Measurements from ENCODE around the gene RAI1.

Gene RAI1

DNA sequence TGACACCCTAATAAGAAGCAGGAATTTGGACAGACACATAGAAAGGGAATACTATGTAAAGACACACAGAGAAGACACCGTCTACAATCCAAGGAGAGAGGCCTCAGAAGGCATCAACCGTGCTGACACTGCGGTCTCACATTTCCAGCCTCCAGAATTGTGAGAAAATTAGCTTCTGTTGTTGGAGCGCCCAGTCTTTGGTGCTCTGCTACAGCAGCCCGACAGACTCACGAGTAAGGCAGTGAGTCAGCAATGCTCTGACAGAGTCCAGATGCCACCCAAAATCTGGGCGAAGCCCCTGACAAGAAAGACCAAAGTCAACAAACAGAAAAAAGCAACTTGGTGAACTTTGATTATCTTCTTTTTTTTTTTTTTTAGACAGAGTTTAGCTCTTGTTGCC, 32.5 kb upstream of the RAI1 start:
- Histone ChIP-seq H3K4me3 (ENCODE audit: low read length in 2 of 2) (no peak overlapping the region), H2AFZ (ENCODE audit: low read length) (no peak overlapping the region), H3K23ac (ENCODE audit: low read depth, low read length, poor library complexity) (no peak overlapping the region), H2BK15ac (ENCODE audit: low read length) (no peak overlapping the region), H3K14ac (ENCODE audit: low read length) (no peak overlapping the region), H3K9me3 (replicated peaks in 1 of 2; ENCODE audit: control insufficient read depth in 2 of 2, insufficient read depth in 1 of 2, low read depth in 1 of 2, low read length in 2 of 2) (peaks cover 4 to 14% of the 10 kb centered on the region in 2 donors), H4K91ac (ENCODE audit: low read depth, low read length, poor library complexity) (no peak overlapping the region), H3K4me2 (ENCODE audit: insufficient read depth, low read length, poor library complexity, severe bottlenecking) (no peak overlapping the region), H3K79me1 (ENCODE audit: low read depth, low read length) (peaks cover 2% of the 10 kb centered on the region), H3K27ac (replicated peaks; ENCODE audit: low read length) (no peak overlapping the region), H3K27me3 (ENCODE audit: control insufficient read depth in 3 of 3, insufficient read depth in 3 of 3, low read depth in 1 of 3, low read length in 3 of 3) (peaks cover 0 to 7% (median 1%) of the 10 kb centered on the region in 3 experiments), H2BK12ac (ENCODE audit: low read length) (no peak overlapping the region), H3K4ac (ENCODE audit: low read length) (no peak overlapping the region), H2BK5ac (ENCODE audit: low read length) (no peak overlapping the region), H3K4me1 (ENCODE audit: control insufficient read depth in 2 of 2, insufficient read depth in 1 of 2, low read depth in 1 of 2, low read length in 2 of 2) (no peaks in the 10 kb centered on the region), H3K36me3 (replicated peaks in 1 of 2; ENCODE audit: control insufficient read depth in 2 of 2, insufficient read depth in 2 of 2, low read length in 2 of 2) (no peaks in the 10 kb centered on the region), H4K8ac (ENCODE audit: low read depth, low read length) (no peak overlapping the region), H2BK120ac (ENCODE audit: low read depth, low read length) (no peak overlapping the region), H3K9ac (ENCODE audit: low read depth, low read length, poor library complexity) (no peak overlapping the region), H2AK5ac (ENCODE audit: low read depth, low read length) (no peak overlapping the region), H3K18ac (ENCODE audit: low read length) (no peak overlapping the region)
- no peak for DNase-seq (ENCODE audit: low spot score)
- no CpG with 5 or more reads among the region's 7 CpGs for WGBS, 2 donors (ENCODE audit: extremely low coverage in 2 of 2, insufficient read length in 2 of 2, insufficient replicate concordance in 1 of 2)

- Histone ChIP-seq H3K23ac (ENCODE audit: low read depth, low read length, poor library complexity) (no peak overlapping the region), H2BK120ac (ENCODE audit: low read depth, low read length) (no peak overlapping the region), H3K4ac (ENCODE audit: low read length) (no peak overlapping the region), H3K9me3 (replicated peaks in 1 of 2; ENCODE audit: control insufficient read depth in 2 of 2, insufficient read depth in 1 of 2, low read depth in 1 of 2, low read length in 2 of 2) (peaks cover 2 to 6% of the 10 kb centered on the region in 2 donors), H4K8ac (ENCODE audit: low read depth, low read length) (no peak overlapping the region), H3K4me2 (ENCODE audit: insufficient read depth, low read length, poor library complexity, severe bottlenecking) (no peak overlapping the region), H3K27ac (replicated peaks; ENCODE audit: low read length) (no peak overlapping the region), H2BK12ac (ENCODE audit: low read length) (no peak overlapping the region), H2BK15ac (ENCODE audit: low read length) (no peak overlapping the region), H4K91ac (ENCODE audit: low read depth, low read length, poor library complexity) (no peak overlapping the region), H2AK5ac (ENCODE audit: low read depth, low read length) (no peak overlapping the region), H3K27me3 (ENCODE audit: control insufficient read depth in 3 of 3, insufficient read depth in 3 of 3, low read depth in 1 of 3, low read length in 3 of 3) (peaks cover 0 to 7% (median 0%) of the 10 kb centered on the region in 3 experiments), H3K4me1 (ENCODE audit: control insufficient read depth in 2 of 2, insufficient read depth in 1 of 2, low read depth in 1 of 2, low read length in 2 of 2) (no peaks in the 10 kb centered on the region), H3K4me3 (ENCODE audit: low read length in 2 of 2) (no peak overlapping the region), H3K14ac (ENCODE audit: low read length) (no peak overlapping the region), H3K36me3 (replicated peaks in 1 of 2; ENCODE audit: control insufficient read depth in 2 of 2, insufficient read depth in 2 of 2, low read length in 2 of 2) (no peaks in the 10 kb centered on the region), H2BK5ac (ENCODE audit: low read length) (no peak overlapping the region), H3K18ac (ENCODE audit: low read length) (no peak overlapping the region), H3K9ac (ENCODE audit: low read depth, low read length, poor library complexity) (no peak overlapping the region), H2AFZ (ENCODE audit: low read length) (no peak overlapping the region), H3K79me1 (ENCODE audit: low read depth, low read length) (peaks cover 2% of the 10 kb centered on the region)
- no peak for DNase-seq (ENCODE audit: low spot score)
- no CpG with 5 or more reads among the region's 1 CpG for WGBS, 2 donors (ENCODE audit: extremely low coverage in 2 of 2, insufficient read length in 2 of 2, insufficient replicate concordance in 1 of 2)
These were observed 30.3 kb upstream of the RAI1 start for GRCh38 chr17:17650959-17651358.

DNA sequence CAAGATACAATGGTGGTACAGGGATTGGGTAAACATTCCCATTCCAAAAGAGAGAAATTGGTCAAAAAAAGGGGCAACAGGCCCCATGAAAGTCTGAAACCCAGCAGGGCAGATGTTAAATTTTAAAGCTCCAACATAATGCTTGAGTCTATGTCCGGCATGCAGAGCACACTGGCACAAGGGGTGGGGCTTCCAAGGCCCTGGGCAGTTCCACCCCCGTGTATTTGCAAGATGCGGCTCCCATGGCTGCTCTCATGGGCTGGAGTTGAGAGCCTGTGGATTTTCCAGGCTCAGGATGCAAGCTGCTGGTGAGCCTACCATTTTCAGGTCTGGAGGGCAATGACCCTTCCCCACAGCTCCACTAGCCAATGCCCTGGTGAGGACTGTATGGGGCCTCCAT, 27.9 kb upstream of the RAI1 start:
- H3K4me2 ChIP-seq (ENCODE audit: insufficient read depth, low read length, poor library complexity, severe bottlenecking): no peak overlapping the region
- no CpG with 5 or more reads among the region's 3 CpGs for WGBS, 2 donors (ENCODE audit: extremely low coverage in 2 of 2, insufficient read length in 2 of 2, insufficient replicate concordance in 1 of 2)
- peaks cover 5 to 13% of the 10 kb centered on the region in 2 donors for H3K9me3 ChIP-seq (replicated peaks in 1 of 2; ENCODE audit: control insufficient read depth in 2 of 2, insufficient read depth in 1 of 2, low read depth in 1 of 2, low read length in 2 of 2)
- no peak overlapping the region for H2BK15ac ChIP-seq (ENCODE audit: low read length)
- no peaks in the 10 kb centered on the region for H3K4me1 ChIP-seq (ENCODE audit: control insufficient read depth in 2 of 2, insufficient read depth in 1 of 2, low read depth in 1 of 2, low read length in 2 of 2)
- H2BK120ac ChIP-seq (ENCODE audit: low read depth, low read length): no peak overlapping the region
- H3K9ac ChIP-seq (ENCODE audit: low read depth, low read length, poor library complexity): no peak overlapping the region
- DNase-seq (ENCODE audit: low spot score): no peak
- H3K27me3 ChIP-seq (ENCODE audit: control insufficient read depth in 3 of 3, insufficient read depth in 3 of 3, low read depth in 1 of 3, low read length in 3 of 3): peaks cover 0 to 5% (median 0%) of the 10 kb centered on the region in 3 experiments
- no peak overlapping the region for H3K18ac ChIP-seq (ENCODE audit: low read length)
- no peak overlapping the region for H4K91ac ChIP-seq (ENCODE audit: low read depth, low read length, poor library complexity)
- H3K4ac ChIP-seq (ENCODE audit: low read length): no peak overlapping the region
- H2AFZ ChIP-seq (ENCODE audit: low read length): no peak overlapping the region
- no peak overlapping the region for H2BK5ac ChIP-seq (ENCODE audit: low read length)
- no peak overlapping the region for H3K14ac ChIP-seq (ENCODE audit: low read length)
- no peaks in the 10 kb centered on the region for H3K36me3 ChIP-seq (replicated peaks in 1 of 2; ENCODE audit: control insufficient read depth in 2 of 2, insufficient read depth in 2 of 2, low read length in 2 of 2)
- H3K79me1 ChIP-seq (ENCODE audit: low read depth, low read length): peaks cover 2% of the 10 kb centered on the region
- H2AK5ac ChIP-seq (ENCODE audit: low read depth, low read length): no peak overlapping the region
- H2BK12ac ChIP-seq (ENCODE audit: low read length): no peak overlapping the region
- H4K8ac ChIP-seq (ENCODE audit: low read depth, low read length): no peak overlapping the region
- H3K27ac ChIP-seq (replicated peaks; ENCODE audit: low read length): no peak overlapping the region
- H3K4me3 ChIP-seq (ENCODE audit: low read length in 2 of 2): no peak overlapping the region
- no peak overlapping the region for H3K23ac ChIP-seq (ENCODE audit: low read depth, low read length, poor library complexity)

DNA sequence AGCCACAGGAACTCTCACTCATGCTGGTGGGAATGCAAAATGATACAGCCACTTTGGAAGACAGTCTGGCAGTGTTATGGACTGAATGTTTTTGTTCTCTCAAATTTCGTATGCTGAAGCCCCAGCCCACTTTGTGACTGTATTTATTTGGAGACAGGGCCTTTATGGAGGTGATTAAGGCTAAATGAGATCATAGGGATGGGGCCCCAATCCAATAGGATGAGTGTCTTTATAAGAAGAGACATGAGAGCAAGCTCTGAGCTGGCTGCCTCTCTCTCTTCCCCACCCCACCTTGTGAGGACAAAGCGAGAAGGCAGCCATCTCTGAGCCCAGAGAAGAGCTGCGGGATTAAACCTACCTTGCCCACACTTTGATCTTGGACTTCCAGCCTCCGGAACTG, 21.9 kb upstream of the RAI1 start:
- H3K27me3 ChIP-seq (ENCODE audit: control insufficient read depth in 3 of 3, insufficient read depth in 3 of 3, low read depth in 1 of 3, low read length in 3 of 3): no peaks in the 10 kb centered on the region
- no peak overlapping the region for H3K23ac ChIP-seq (ENCODE audit: low read depth, low read length, poor library complexity)
- WGBS, 2 donors (ENCODE audit: extremely low coverage in 2 of 2, insufficient read length in 2 of 2, insufficient replicate concordance in 1 of 2): no CpG with 5 or more reads among the region's 4 CpGs
- no peak overlapping the region for H2AK5ac ChIP-seq (ENCODE audit: low read depth, low read length)
- H3K14ac ChIP-seq (ENCODE audit: low read length): no peak overlapping the region
- H3K27ac ChIP-seq (replicated peaks; ENCODE audit: low read length): no peak overlapping the region
- no peaks in the 10 kb centered on the region for H3K79me1 ChIP-seq (ENCODE audit: low read depth, low read length)
- no peak overlapping the region for H2BK12ac ChIP-seq (ENCODE audit: low read length)
- no peak overlapping the region for H2BK15ac ChIP-seq (ENCODE audit: low read length)
- H2AFZ ChIP-seq (ENCODE audit: low read length): no peak overlapping the region
- H4K91ac ChIP-seq (ENCODE audit: low read depth, low read length, poor library complexity): no peak overlapping the region
- no peak overlapping the region for H3K4me3 ChIP-seq (ENCODE audit: low read length in 2 of 2)
- no peak overlapping the region for H4K8ac ChIP-seq (ENCODE audit: low read depth, low read length)
- H3K4ac ChIP-seq (ENCODE audit: low read length): no peak overlapping the region
- no peak for DNase-seq (ENCODE audit: low spot score)
- H3K9me3 ChIP-seq (replicated peaks in 1 of 2; ENCODE audit: control insufficient read depth in 2 of 2, insufficient read depth in 1 of 2, low read depth in 1 of 2, low read length in 2 of 2): peaks cover 6 to 16% of the 10 kb centered on the region in 2 donors
- H3K4me1 ChIP-seq (ENCODE audit: control insufficient read depth in 2 of 2, insufficient read depth in 1 of 2, low read depth in 1 of 2, low read length in 2 of 2): peaks cover 4 to 7% of the 10 kb centered on the region in 2 donors
- H3K4me2 ChIP-seq (ENCODE audit: insufficient read depth, low read length, poor library complexity, severe bottlenecking): no peak overlapping the region
- no peak overlapping the region for H2BK120ac ChIP-seq (ENCODE audit: low read depth, low read length)
- H3K36me3 ChIP-seq (replicated peaks in 1 of 2; ENCODE audit: control insufficient read depth in 2 of 2, insufficient read depth in 2 of 2, low read length in 2 of 2): no peaks in the 10 kb centered on the region
- no peak overlapping the region for H2BK5ac ChIP-seq (ENCODE audit: low read length)
- H3K18ac ChIP-seq (ENCODE audit: low read length): no peak overlapping the region
- no peak overlapping the region for H3K9ac ChIP-seq (ENCODE audit: low read depth, low read length, poor library complexity)

Data from neuronal stem cell (in vitro differentiated cells).